Upper lobe of left lung (tissue), 4 donors: ENCODE results near the gene RIMS4.

ENCODE experiments used
- CTCF ChIP-seq, 6 experiments: fragments of 450-650 bp in 4 of 6; fragments of 200-600 bp in 2 of 6; sonication (generic) in 2 of 6; IDR thresholded peaks; one replicate each; pipeline ENCODE4 v1.5.1; 2016 to 2019; ENCODE audit warnings: antibody characterized with exemption in 6 of 6
- POLR2AphosphoS5 ChIP-seq, 2 donors: sonication (generic); formaldehyde crosslinking; IDR thresholded peaks; one replicate each; pipeline ENCODE4 v1.5.1; 2017; ENCODE audit warnings: antibody characterized with exemption in 2 of 2

GRCh38 chr20:44701858-44702256 is 108.5 kb downstream of the RIMS4 start:
- TF ChIP-seq CTCF (IDR thresholded peaks at IDR 0.05) (no peak), POLR2AphosphoS5 (IDR thresholded peaks at IDR 0.05) (no peak)
